Peyer's patch (tissue), 4 donors: ENCODE data around the gene RTEL1. TPM values are rescaled to one million over a fixed set of nuclear protein-coding genes. Genes with fewer than 3 reads are reported as not detected.

Experiments used
- DNase-seq, 3 donors: peaks; one replicate each; pipeline ENCODE4 v3.0.0-alpha.2; 2017 to 2019
- H3K27ac ChIP-seq, 4 donors: fragments of 200-600 bp; sonication (generic); one replicate each; pipeline ENCODE4 v1.5.1; 2016 to 2019
- H3K27me3 ChIP-seq, 2 donors: fragments of 200-600 bp; sonication (generic); one replicate each; pipeline ENCODE4 v1.5.1; 2019
- H3K36me3 ChIP-seq, 3 donors: fragments of 200-600 bp; sonication (generic); one replicate each; pipeline ENCODE4 v1.5.1; 2016 to 2019
- H3K4me1 ChIP-seq, 4 donors: fragments of 200-600 bp; sonication (generic); one replicate each; pipeline ENCODE4 v1.5.1; 2016 to 2019
- H3K4me3 ChIP-seq, 4 donors: fragments of 200-600 bp; sonication (generic); 1 replicate in 3 of 4; 2 replicates in 1 of 4; pipeline ENCODE4 v1.5.1; 2016 to 2019; ENCODE audit warnings: mild to moderate bottlenecking in 1 of 4
- H3K9me3 ChIP-seq, 4 donors: fragments of 200-600 bp; sonication (generic); one replicate each; pipeline ENCODE4 v1.5.1; 2016 to 2019; ENCODE audit warnings: mild to moderate bottlenecking in 1 of 4
- CTCF ChIP-seq, 6 experiments: fragments of 450-650 bp in 4 of 6; fragments of 200-600 bp in 2 of 6; sonication (generic) in 1 of 6; IDR thresholded peaks; one replicate each; pipeline ENCODE4 v1.5.1; 2017 to 2019; ENCODE audit warnings: antibody characterized with exemption in 6 of 6, mild to moderate bottlenecking in 3 of 6, moderate library complexity in 1 of 6
- POLR2A ChIP-seq, 2 donors: fragments of 450-650 bp; IDR thresholded peaks; one replicate each; pipeline ENCODE4 v1.5.1; 2017; ENCODE audit warnings: antibody characterized with exemption in 2 of 2, mild to moderate bottlenecking in 2 of 2, moderate library complexity in 2 of 2
- total RNA-seq, 4 donors: library from RNA; depleted of rRNA; stranded (reverse); fragments of >200 nt; gene quantifications; one replicate each; pipeline ENCODE4 v1.1.0, GENCODE V29; 2016

Gene RTEL1
- total RNA-seq, 4 donors from 2014 or later: 25.6 to 61.1 (median 30.2) TPM

DNA sequence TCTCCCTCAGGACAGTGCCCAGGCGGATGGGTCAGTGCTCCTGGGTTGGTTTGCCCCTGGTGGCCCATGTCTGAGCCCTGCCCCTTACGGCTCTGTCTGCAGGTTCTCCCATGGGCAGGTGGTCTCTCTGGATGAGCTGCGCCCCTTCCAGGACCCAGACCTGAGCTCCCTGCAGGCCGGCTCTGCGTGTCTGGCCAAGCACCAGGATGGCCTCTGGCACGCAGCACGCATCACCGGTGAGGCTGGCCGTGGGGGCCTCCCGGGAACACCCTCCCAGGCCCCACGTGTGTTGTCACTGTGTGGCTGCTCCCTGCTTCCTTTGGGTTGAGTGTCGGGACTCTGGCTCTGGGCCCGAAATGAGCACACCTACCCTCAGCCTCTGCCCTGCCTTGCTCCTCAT, 75.0 kb downstream of the RTEL1 start:
- no peak overlapping the region for H3K27ac ChIP-seq
- no peaks in the 10 kb centered on the region for H3K27me3 ChIP-seq
- DNase-seq: no peak
- TF ChIP-seq CTCF (IDR thresholded peaks at IDR 0.05) (no peak), POLR2A (IDR thresholded peaks at IDR 0.05) (no peak)
- peaks cover 0 to 37% (median 0%) of the 10 kb centered on the region in 3 donors for H3K36me3 ChIP-seq
- H3K4me3 ChIP-seq: no peak overlapping the region
- peaks cover 0 to 36% (median 28%) of the 10 kb centered on the region in 4 donors for H3K4me1 ChIP-seq
- no peaks in the 10 kb centered on the region for H3K9me3 ChIP-seq

GRCh38 chr20:63733579-63734081, 75.5 kb downstream of the RTEL1 start:
- Histone ChIP-seq H3K27me3 (no peaks in the 10 kb centered on the region), H3K36me3 (peaks cover 0 to 37% (median 0%) of the 10 kb centered on the region in 3 donors), H3K9me3 (no peaks in the 10 kb centered on the region), H3K4me1 (peaks cover 0 to 37% (median 29%) of the 10 kb centered on the region in 4 donors), H3K4me3 (no peak overlapping the region), H3K27ac (no peak overlapping the region)
- TF ChIP-seq POLR2A (IDR thresholded peaks at IDR 0.05) (no peak), CTCF (IDR thresholded peaks at IDR 0.05) (no peak)
- no peak for DNase-seq

DNA sequence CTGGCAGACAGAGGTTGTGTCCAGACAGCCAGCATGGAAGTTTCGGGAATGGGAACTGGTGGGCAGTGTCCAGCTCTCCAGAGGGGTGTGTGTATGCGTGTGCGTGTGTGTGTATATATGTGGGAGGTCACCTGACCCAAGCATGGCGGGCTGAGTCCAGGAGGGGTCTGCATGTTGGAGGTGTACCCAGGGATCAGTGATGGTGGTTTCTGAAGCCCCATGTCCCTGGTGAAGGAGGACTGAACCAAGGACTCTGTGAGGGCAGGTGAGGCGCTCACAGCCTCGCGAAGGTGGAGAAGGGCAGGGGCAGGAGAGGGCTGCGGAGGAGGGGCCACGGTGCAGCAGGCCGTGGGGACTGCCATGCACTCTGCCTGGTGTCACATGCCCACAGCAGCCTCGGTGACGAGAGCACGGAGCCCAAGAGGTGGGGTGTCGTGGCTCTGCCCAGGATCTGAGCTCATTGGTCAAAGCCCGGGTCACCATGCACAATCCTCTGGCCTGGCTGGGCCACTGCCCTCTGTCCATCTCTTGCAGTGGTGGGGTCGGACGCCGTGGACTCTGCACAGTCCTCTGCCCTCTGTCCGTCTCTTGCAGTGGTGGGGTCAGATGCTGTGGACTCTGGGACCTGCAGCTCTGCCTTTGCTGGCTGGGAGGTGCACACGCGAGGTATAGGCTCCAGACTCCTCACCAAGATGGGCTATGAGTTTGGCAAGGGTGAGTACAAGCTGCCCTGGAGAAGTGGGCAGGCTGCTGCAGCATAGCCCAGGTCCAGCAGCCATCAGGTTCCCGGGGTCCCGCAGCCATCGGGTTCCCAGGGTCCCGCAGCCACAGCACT, 76.2 kb downstream of the RTEL1 start:
- H3K27me3 ChIP-seq: no peaks in the 10 kb centered on the region
- no peak for DNase-seq
- H3K27ac ChIP-seq: no peak overlapping the region
- no peak for TF ChIP-seq CTCF (IDR thresholded peaks at IDR 0.05)
- TF ChIP-seq POLR2A (IDR thresholded peaks at IDR 0.05): no peak
- peaks cover 0 to 42% (median 29%) of the 10 kb centered on the region in 4 donors for H3K4me1 ChIP-seq
- H3K36me3 ChIP-seq: peaks cover 0 to 37% (median 0%) of the 10 kb centered on the region in 3 donors
- no peaks in the 10 kb centered on the region for H3K9me3 ChIP-seq
- no peak overlapping the region for H3K4me3 ChIP-seq

DNA sequence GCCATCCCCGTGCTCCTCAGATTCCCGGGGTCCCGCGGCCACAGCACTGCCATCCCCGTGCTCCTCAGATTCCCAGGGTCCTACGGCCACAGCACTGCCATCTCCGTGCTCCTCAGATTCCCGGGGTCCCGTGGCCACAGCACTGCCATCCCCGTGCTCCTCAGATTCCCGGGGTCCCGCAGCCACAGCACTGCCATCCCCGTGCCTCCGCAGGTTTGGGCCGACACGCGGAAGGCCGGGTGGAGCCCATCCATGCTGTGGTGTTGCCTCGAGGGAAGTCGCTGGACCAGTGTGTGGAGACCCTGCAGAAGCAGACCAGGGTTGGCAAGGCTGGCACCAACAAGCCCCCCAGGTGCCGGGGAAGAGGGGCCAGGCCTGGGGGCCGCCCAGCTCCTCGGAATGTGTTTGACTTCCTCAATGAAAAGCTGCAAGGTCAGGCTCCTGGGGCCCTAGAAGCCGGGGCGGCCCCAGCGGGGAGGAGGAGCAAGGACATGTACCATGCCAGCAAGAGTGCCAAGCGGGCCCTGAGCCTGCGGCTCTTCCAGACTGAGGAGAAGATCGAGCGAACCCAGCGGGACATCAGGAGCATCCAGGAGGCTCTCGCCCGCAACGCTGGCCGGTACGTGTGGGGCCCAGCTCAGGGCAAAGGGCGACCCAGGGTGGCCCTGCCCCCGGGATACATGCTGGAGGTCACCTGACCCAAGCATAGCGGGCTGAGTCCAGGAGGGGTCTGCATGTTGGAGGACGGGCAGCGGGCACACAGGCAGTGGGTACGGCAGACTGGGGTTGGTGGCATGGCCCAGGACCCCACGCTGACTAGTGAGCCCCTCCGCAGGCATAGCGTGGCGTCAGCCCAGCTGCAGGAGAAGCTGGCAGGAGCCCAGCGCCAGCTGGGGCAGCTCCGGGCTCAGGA, 77.1 kb downstream of the RTEL1 start:
- no peaks in the 10 kb centered on the region for H3K27me3 ChIP-seq
- peak in 1 of 3 donors; percentile 48 for DNase-seq
- H3K4me3 ChIP-seq: no peak overlapping the region
- peaks cover 0 to 35% (median 0%) of the 10 kb centered on the region in 3 donors for H3K36me3 ChIP-seq
- peaks cover 0 to 39% (median 29%) of the 10 kb centered on the region in 4 donors for H3K4me1 ChIP-seq
- TF ChIP-seq POLR2A (IDR thresholded peaks at IDR 0.05) (no peak), CTCF (IDR thresholded peaks at IDR 0.05) (no peak)
- H3K9me3 ChIP-seq: no peaks in the 10 kb centered on the region
- H3K27ac ChIP-seq: peak overlapping the region in 1 of 4 donors; percentile 88
